B cell (primary cell): ENCODE results near the gene NUDT1. TPM values are rescaled to one million over a fixed set of nuclear protein-coding genes. Genes with fewer than 3 reads are reported as not detected.
A peak's percentile ranks its signal among the peaks of the same experiment; 100 is the strongest.

Source experiments
- ATAC-seq: fragments of 200-7000 bp; cut with Tn5 transposase; one replicate; pipeline ENCODE4 v1.10.0; 2021; ENCODE audit warnings: low read depth, mild to moderate bottlenecking, moderate number of reproducible peaks, moderate library complexity
- CTCF ChIA-PET: fragments of 350-600 bp; sonication (Branson Sonifier 250); formaldehyde crosslinking; loops from one replicate; lab custom pipeline; 2021; ENCODE audit warnings: antibody characterized with exemption, inconsistent platforms; lab: Charles Lee
- POLR2A ChIA-PET: fragments of 350-600 bp; sonication (Branson Sonifier 250); formaldehyde crosslinking; loops from one replicate; lab custom pipeline; 2021; ENCODE audit warnings: antibody characterized with exemption; lab: Charles Lee
- DNase-seq: peaks from one replicate; pipeline ENCODE4 v3.0.0; 2013
- H2AFZ ChIP-seq: 2 replicates; pipeline ENCODE4 v1.6.1; 2012; ENCODE audit warnings: mild to moderate bottlenecking, low read depth, low read length; ENCODE audit not compliant: insufficient read depth, poor library complexity, severe bottlenecking
- H3K27ac ChIP-seq, 2 donors: 1 replicate in 1 of 2; 2 replicates in 1 of 2; pipeline ENCODE4 v1.5.1; 2012 to 2013; ENCODE audit warnings: low read length in 2 of 2, mild to moderate bottlenecking in 2 of 2, moderate library complexity in 1 of 2
- H3K27me3 ChIP-seq, 4 experiments: fragments of 200-600 bp in 1 of 4; sonication (generic) in 1 of 4; replicated peaks in 1 of 4; 1 replicate in 2 of 4; 2 replicates in 2 of 4; pipeline versions ENCODE4 v1.6.1 to v1.7.0; 2013 to 2016; ENCODE audit warnings: low read length in 3 of 4, mild to moderate bottlenecking in 2 of 4, mixed read lengths in 1 of 4, moderate library complexity in 1 of 4; ENCODE audit not compliant: insufficient read depth in 4 of 4, control insufficient read depth in 3 of 4; ENCODE audit errors: control extremely low read depth in 1 of 4
- H3K36me3 ChIP-seq, 2 experiments: replicated peaks in 1 of 2; 1 replicate in 1 of 2; 2 replicates in 1 of 2; pipeline versions ENCODE4 v1.6.1 to v1.7.1; 2013; ENCODE audit warnings: low read length in 1 of 2; ENCODE audit not compliant: insufficient read depth in 2 of 2, control insufficient read depth in 1 of 2; ENCODE audit errors: control extremely low read depth in 1 of 2, extremely low read depth in 1 of 2
- H3K4me1 ChIP-seq, 2 donors: fragments of 200-600 bp in 1 of 2; sonication (generic) in 1 of 2; 1 replicate in 1 of 2; 2 replicates in 1 of 2; pipeline versions ENCODE4 v1.5.1 to v1.6.1; 2013 to 2017; ENCODE audit warnings: low read length in 2 of 2; ENCODE audit not compliant: control insufficient read depth in 2 of 2, insufficient read depth in 2 of 2
- H3K4me2 ChIP-seq: replicated peaks from 2 replicates; pipeline ENCODE3; 2012; ENCODE audit warnings: mild to moderate bottlenecking, low read depth, low read length; ENCODE audit not compliant: poor library complexity, severe bottlenecking
- H3K4me3 ChIP-seq, 5 experiments: fragments of 200-600 bp in 1 of 5; sonication (generic) in 1 of 5; 1 replicate in 3 of 5; 2 replicates in 2 of 5; pipeline versions ENCODE4 v1.5.1 to v1.7.0; 2011 to 2016; ENCODE audit warnings: low read length in 4 of 5, mild to moderate bottlenecking in 4 of 5, low read depth in 2 of 5, control low read depth in 1 of 5, moderate library complexity in 1 of 5; ENCODE audit not compliant: insufficient read depth in 1 of 5; ENCODE audit errors: control extremely low read depth in 1 of 5, extremely low read depth in 1 of 5
- H3K79me2 ChIP-seq: fragments of 200-600 bp; sonication (generic); one replicate; pipeline ENCODE4 v1.6.0; 2016; ENCODE audit warnings: low read length; ENCODE audit not compliant: control insufficient read depth, insufficient read depth
- H3K9ac ChIP-seq: fragments of 200-600 bp; sonication (generic); 2 replicates; pipeline ENCODE4 v1.6.1; 2017; ENCODE audit warnings: mild to moderate bottlenecking, low read length, moderate library complexity
- H3K9me3 ChIP-seq, 3 donors: one replicate each; pipeline versions ENCODE4 v1.6.1 to v1.7.1; 2013; ENCODE audit warnings: low read length in 2 of 3; ENCODE audit not compliant: control insufficient read depth in 2 of 3, insufficient read depth in 1 of 3; ENCODE audit errors: control extremely low read depth in 1 of 3
- H4K20me1 ChIP-seq: 2 replicates; pipeline ENCODE4 v1.6.0; 2012; ENCODE audit warnings: mild to moderate bottlenecking, low read length; ENCODE audit not compliant: insufficient read depth, control insufficient read depth, poor library complexity, severe bottlenecking
- H3K27ac Mint-ChIP-seq: one replicate; pipeline ENCODE4 v1.8.0; 2021; ENCODE audit warnings: mixed read lengths
- H3K27me3 Mint-ChIP-seq: one replicate; pipeline ENCODE4 v1.8.0; 2021; ENCODE audit warnings: mixed read lengths
- H3K4me1 Mint-ChIP-seq: one replicate; pipeline ENCODE4 v1.8.0; 2021; ENCODE audit warnings: mixed read lengths
- H3K4me3 Mint-ChIP-seq: one replicate; pipeline ENCODE4 v1.8.0; 2021; ENCODE audit warnings: mixed read lengths
- H3K9me3 Mint-ChIP-seq: one replicate; pipeline ENCODE4 v1.8.0; 2022; ENCODE audit warnings: mixed read lengths; ENCODE audit not compliant: insufficient read depth
- EZH2 ChIP-seq: IDR thresholded peaks from 2 replicates; pipeline ENCODE4 v1.6.1; 2012; ENCODE audit warnings: borderline replicate concordance, low read depth, mild to moderate bottlenecking, moderate library complexity, low read length; ENCODE audit not compliant: insufficient read depth, poor library complexity, severe bottlenecking
- WGBS: methylation state at CpG from one replicate; pipeline ENCODE4 v1.1.5; 2013; ENCODE audit warnings: missing lambda C conversion rate; ENCODE audit not compliant: insufficient coverage; 5-methylcytosine and 5-hydroxymethylcytosine counted together
- intact Hi-C: fragments of 100-400 bp; cut with micrococcal nuclease; formaldehyde crosslinking; loops from one replicate; pipeline ENCODE4 v1.10.0; 2022
- polyA plus RNA-seq: library from polyadenylated mRNA; depleted of rRNA; stranded (reverse); fragments of >200 nt; gene quantifications from 2 replicates; pipeline ENCODE4 v1.2.3, GENCODE V29; 2012
- total RNA-seq, 2 donors: library from RNA; stranded (reverse); fragments of 120-200 nt in 1 of 2; gene quantifications; 1 replicate in 1 of 2; 2 replicates in 1 of 2; pipeline versions ENCODE4 v1.2.3 to v1.2.4, GENCODE V29; 2013 to 2022
- TF ChIP-seq, protein P1 (sequence below): fragments of 200-600 bp; IDR thresholded peaks from one replicate; pipeline ENCODE4 v1.8.0; 2022; ENCODE audit warnings: antibody characterized with exemption, mild to moderate bottlenecking

The NUDT1 gene
- total and polyA plus RNA-seq, 2 donors (not counting 1 experiment from before 2014, with no cell fraction given) = 21.1 to 22.9 TPM

DNA sequence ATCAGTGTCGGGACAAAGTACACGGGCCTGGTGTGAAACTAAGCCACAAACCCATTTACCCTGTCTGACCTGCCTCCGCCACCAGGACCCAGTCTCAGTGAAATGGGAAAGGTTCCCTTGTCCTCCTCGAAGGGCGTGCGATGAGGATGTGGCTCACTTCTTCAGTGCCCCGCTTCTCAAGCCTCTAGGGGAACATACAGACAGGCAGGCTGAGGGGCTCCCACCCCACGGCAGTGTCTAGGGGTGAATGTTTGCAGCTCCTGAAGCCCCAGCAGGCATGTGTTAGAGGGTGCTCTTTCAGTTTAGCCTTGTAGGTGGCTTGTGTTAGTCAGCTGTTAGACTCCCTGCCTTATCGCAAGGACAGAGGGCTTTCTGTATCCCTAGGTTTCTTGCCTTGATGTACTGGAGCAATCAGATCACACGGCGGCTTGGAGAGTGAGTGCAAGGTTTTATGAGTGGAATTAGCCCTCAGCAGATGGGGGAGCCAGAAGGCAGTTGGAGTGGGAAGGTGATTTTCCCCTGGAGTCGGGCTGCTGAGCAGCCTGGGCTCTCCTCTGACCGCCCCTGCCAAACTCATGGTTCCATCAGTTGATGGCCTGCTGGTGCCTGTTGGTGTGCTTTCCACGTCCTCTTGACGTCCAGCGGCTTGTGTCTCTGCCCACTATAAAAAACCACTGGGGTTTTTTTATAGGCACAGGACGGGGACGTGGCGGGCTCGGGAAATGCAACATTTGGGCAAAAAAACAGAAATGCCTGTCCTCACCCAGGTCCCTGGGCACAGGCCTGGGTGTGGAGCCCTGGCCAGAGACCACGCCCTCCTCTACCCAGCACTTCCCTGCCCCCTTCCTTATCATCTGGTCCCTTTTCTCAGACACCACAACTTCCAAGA, 759 bp downstream of the NUDT1 start:
- H3K9ac ChIP-seq = peak overlapping the region; percentile 82
- CTCF ChIA-PET = interaction anchor here (0.9 to 1.7 kb wide), 4 partner anchors 9 to 105 kb away, joined by 3 to 6 read pairs (median 4); partner anchors contain the start of gene MAD1L1
- POLR2A ChIA-PET = interaction anchor here (1.2 kb wide), 1 partner anchor 162 kb away, joined by 3 read pairs; no protein-coding TSS in a partner anchor

More for the DNA sequence above, 759 bp downstream of the NUDT1 start:
- peak overlapping the region; percentile 69 for H3K4me2 ChIP-seq
- no peaks in the 10 kb centered on the region for H3K27me3 ChIP-seq
- peak overlapping the region; percentile 86 for H3K27ac Mint-ChIP-seq
- peaks cover 49% of the 10 kb centered on the region for H3K4me1 Mint-ChIP-seq
- no peaks in the 10 kb centered on the region for H4K20me1 ChIP-seq
- intact Hi-C loops = no loop called here
- peaks cover 36 to 66% of the 10 kb centered on the region in 2 donors for H3K4me1 ChIP-seq
- H3K27me3 Mint-ChIP-seq = no peaks in the 10 kb centered on the region
- H3K9me3 Mint-ChIP-seq = no peaks in the 10 kb centered on the region
- peak overlapping the region; percentile 75 for H2AFZ ChIP-seq
- H3K4me3 ChIP-seq = peak overlapping the region; percentile 53 to 95 (median 85)
- ATAC-seq (peak; percentile 37), DNase-seq (peak; percentile 57)
- peak overlapping the region; percentile 90 for H3K4me3 Mint-ChIP-seq
- H3K36me3 ChIP-seq = peaks cover 3 to 15% of the 10 kb centered on the region in 2 experiments
- no peak for TF ChIP-seq EZH2
- TF ChIP-seq, protein P1, sequence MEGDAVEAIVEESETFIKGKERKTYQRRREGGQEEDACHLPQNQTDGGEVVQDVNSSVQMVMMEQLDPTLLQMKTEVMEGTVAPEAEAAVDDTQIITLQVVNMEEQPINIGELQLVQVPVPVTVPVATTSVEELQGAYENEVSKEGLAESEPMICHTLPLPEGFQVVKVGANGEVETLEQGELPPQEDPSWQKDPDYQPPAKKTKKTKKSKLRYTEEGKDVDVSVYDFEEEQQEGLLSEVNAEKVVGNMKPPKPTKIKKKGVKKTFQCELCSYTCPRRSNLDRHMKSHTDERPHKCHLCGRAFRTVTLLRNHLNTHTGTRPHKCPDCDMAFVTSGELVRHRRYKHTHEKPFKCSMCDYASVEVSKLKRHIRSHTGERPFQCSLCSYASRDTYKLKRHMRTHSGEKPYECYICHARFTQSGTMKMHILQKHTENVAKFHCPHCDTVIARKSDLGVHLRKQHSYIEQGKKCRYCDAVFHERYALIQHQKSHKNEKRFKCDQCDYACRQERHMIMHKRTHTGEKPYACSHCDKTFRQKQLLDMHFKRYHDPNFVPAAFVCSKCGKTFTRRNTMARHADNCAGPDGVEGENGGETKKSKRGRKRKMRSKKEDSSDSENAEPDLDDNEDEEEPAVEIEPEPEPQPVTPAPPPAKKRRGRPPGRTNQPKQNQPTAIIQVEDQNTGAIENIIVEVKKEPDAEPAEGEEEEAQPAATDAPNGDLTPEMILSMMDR = no peak
- H3K27ac ChIP-seq = peak overlapping the region; percentile 72 to 84
- peaks cover 55% of the 10 kb centered on the region for H3K79me2 ChIP-seq
- H3K9me3 ChIP-seq = no peaks in the 10 kb centered on the region
- WGBS = 48% methylated on average over 20 of the region's 21 CpGs
